CD4-positive, CD25-positive, alpha-beta regulatory T cell (primary cell): Measurements from ENCODE around the gene SNX20. TPM values are rescaled to one million over a fixed set of nuclear protein-coding genes. Genes with fewer than 3 reads are reported as not detected.

Experiments used
- ATAC-seq, 2 donors: fragments of 150-1000 bp; cut with Tn5 transposase; one replicate each; pipeline ENCODE4 v1.10.0; 2021; ENCODE audit warnings: low read depth in 2 of 2, moderate number of reproducible peaks in 2 of 2, moderate library complexity in 1 of 2
- DNase-seq, 3 donors: peaks; one replicate each; pipeline versions ENCODE4 v3.0.0 to v3.0.0-alpha.2; 2012 to 2022; ENCODE audit warnings: mixed read lengths in 1 of 3
- H3K27ac ChIP-seq: one replicate; pipeline ENCODE4 v1.7.0; 2013; ENCODE audit warnings: mild to moderate bottlenecking, low read length; ENCODE audit not compliant: insufficient read depth, poor library complexity, severe bottlenecking
- H3K27me3 ChIP-seq: one replicate; pipeline ENCODE4 v1.7.0; 2013; ENCODE audit warnings: low read length; ENCODE audit not compliant: control insufficient read depth, insufficient read depth
- H3K36me3 ChIP-seq: one replicate; pipeline ENCODE4 v1.7.0; 2013; ENCODE audit warnings: mild to moderate bottlenecking, low read length, moderate library complexity; ENCODE audit not compliant: control insufficient read depth, insufficient read depth
- H3K4me1 ChIP-seq: 2 replicates; pipeline ENCODE4 v1.7.0; 2013; ENCODE audit warnings: mild to moderate bottlenecking, low read length; ENCODE audit not compliant: insufficient read depth, control insufficient read depth, poor library complexity, severe bottlenecking
- H3K4me3 ChIP-seq: one replicate; pipeline ENCODE4 v1.7.0; 2013; ENCODE audit warnings: low read depth, mild to moderate bottlenecking, low read length, moderate library complexity
- H3K9me3 ChIP-seq, 2 experiments: 1 replicate in 1 of 2; 2 replicates in 1 of 2; pipeline ENCODE4 v1.7.0; 2013; ENCODE audit warnings: low read length in 2 of 2, mild to moderate bottlenecking in 1 of 2, moderate library complexity in 1 of 2; ENCODE audit not compliant: control insufficient read depth in 2 of 2
- H3K27ac Mint-ChIP-seq, 3 donors: one replicate each; pipeline ENCODE4 v1.8.0; 2020 to 2022; ENCODE audit warnings: mild to moderate bottlenecking in 3 of 3, mixed read lengths in 3 of 3, moderate library complexity in 2 of 3
- H3K27me3 Mint-ChIP-seq: one replicate; pipeline ENCODE4 v1.8.0; 2022; ENCODE audit warnings: mild to moderate bottlenecking, mixed read lengths
- H3K36me3 Mint-ChIP-seq: one replicate; pipeline ENCODE4 v1.8.0; 2020; ENCODE audit warnings: mixed read lengths
- H3K4me1 Mint-ChIP-seq, 4 donors: one replicate each; pipeline ENCODE4 v1.8.0; 2020 to 2022; ENCODE audit warnings: mixed read lengths in 4 of 4, mild to moderate bottlenecking in 1 of 4
- H3K4me3 Mint-ChIP-seq, 4 donors: one replicate each; pipeline ENCODE4 v1.8.0; 2020 to 2022; ENCODE audit warnings: mild to moderate bottlenecking in 4 of 4, mixed read lengths in 4 of 4, moderate library complexity in 3 of 4
- H3K9me3 Mint-ChIP-seq, 7 donors: one replicate each; pipeline ENCODE4 v1.8.0; 2020 to 2022; ENCODE audit warnings: mixed read lengths in 7 of 7, mild to moderate bottlenecking in 3 of 7, moderate library complexity in 2 of 7
- polyA plus RNA-seq, 4 donors: library from polyadenylated mRNA; unstranded; fragments of 300-500 nt; fragmentation: Illumina TruSeq; gene quantifications; one replicate each; pipeline ENCODE4 v1.2.3, GENCODE V29; 2021
- total RNA-seq: library from RNA; stranded (reverse); gene quantifications from one replicate; pipeline ENCODE4 v1.2.3, GENCODE V29; 2022

The SNX20 gene
- total and polyA plus RNA-seq, 5 donors from 2014 or later, result 69.2 to 173 (median 130) TPM

GRCh38 chr16:50711040-50711439 lies 29.9 kb upstream of the SNX20 start:
- H3K36me3 ChIP-seq, result peaks cover 5% of the 10 kb centered on the region
- Mint-ChIP-seq H3K36me3 (peaks cover 3% of the 10 kb centered on the region), H3K4me3 (no peak overlapping the region), H3K4me1 (peaks cover 6 to 39% (median 14%) of the 10 kb centered on the region in 4 donors), H3K27me3 (no peaks in the 10 kb centered on the region), H3K9me3 (no peaks in the 10 kb centered on the region), H3K27ac (no peak overlapping the region)
- no peaks in the 10 kb centered on the region for H3K27me3 ChIP-seq
- H3K4me1 ChIP-seq, result peaks cover 15% of the 10 kb centered on the region
- ATAC-seq, result no peak
- DNase-seq, result no peak
- no peaks in the 10 kb centered on the region for H3K9me3 ChIP-seq
- H3K27ac ChIP-seq, result no peak overlapping the region
- H3K4me3 ChIP-seq, result no peak overlapping the region

DNA sequence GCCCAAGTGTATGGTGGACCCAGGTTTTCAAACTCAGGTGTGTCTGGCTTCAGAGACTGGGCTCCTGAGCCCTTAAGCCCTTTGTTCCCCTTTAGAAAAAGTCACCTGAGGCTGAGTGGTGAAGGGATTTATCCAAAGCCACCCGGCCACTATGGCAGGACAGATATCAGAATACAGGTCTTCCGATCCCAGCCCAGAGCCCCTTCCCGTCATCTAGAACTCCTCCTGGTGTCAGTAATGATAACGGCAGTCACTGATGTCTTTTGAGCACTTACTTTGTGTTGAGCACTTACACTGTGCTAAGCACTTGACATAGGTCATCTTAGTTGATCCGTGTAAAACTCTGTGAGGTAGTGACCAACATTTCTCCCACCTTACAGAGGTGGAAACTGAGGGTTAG lies 28.9 kb upstream of the SNX20 start:
- H3K36me3 Mint-ChIP-seq, result peaks cover 9% of the 10 kb centered on the region
- peaks cover 9 to 43% (median 19%) of the 10 kb centered on the region in 4 donors for H3K4me1 Mint-ChIP-seq
- no peak overlapping the region for H3K4me3 Mint-ChIP-seq
- Histone ChIP-seq H3K9me3 (peaks cover 3% of the 10 kb centered on the region in 2 experiments), H3K4me3 (no peak overlapping the region), H3K27ac (no peak overlapping the region), H3K27me3 (no peaks in the 10 kb centered on the region), H3K36me3 (peaks cover 5% of the 10 kb centered on the region), H3K4me1 (peaks cover 15% of the 10 kb centered on the region)
- no peaks in the 10 kb centered on the region for H3K27me3 Mint-ChIP-seq
- peak overlapping the region in 1 of 3 donors; percentile 81 for H3K27ac Mint-ChIP-seq
- no peak for DNase-seq
- H3K9me3 Mint-ChIP-seq, result peaks cover 0 to 9% (median 3%) of the 10 kb centered on the region in 7 donors
- no peak for ATAC-seq

DNA sequence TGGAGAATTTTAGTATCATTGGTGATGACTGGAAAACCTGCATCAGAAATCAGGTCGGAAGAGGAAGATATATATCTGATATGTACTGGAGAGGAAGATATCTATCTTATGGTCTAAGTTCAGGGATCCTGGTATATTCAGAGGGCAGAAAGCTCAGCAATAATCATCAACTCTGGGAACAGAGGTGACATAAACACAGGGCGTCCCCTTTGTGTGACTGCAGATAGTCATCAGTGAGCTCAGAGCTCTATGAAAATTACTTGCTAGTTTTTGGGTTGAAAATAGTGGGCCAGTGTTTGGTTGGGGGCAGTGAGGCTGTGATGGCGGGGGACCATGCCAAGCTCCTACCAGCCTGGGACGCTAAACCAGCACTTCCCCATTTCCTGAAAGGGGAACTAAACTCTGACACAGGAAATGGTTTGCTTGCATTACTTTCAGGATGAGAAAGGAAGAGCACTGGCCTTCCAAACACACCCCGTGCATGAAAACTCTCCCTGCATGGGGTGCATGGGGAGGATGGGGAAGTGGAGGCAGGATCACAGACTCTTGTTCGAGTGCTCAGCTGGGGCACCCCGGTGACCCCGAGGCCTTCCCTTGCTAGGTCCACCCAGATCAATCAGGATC lies 28.1 kb upstream of the SNX20 start:
- ATAC-seq (peak in 1 of 2 donors; percentile 25), DNase-seq (no peak)
- Histone ChIP-seq H3K27ac (no peak overlapping the region), H3K27me3 (no peaks in the 10 kb centered on the region), H3K36me3 (peaks cover 5% of the 10 kb centered on the region), H3K4me3 (no peak overlapping the region), H3K9me3 (peaks cover 6 to 10% of the 10 kb centered on the region in 2 experiments), H3K4me1 (peaks cover 15% of the 10 kb centered on the region)
- peaks cover 0 to 17% (median 4%) of the 10 kb centered on the region in 7 donors for H3K9me3 Mint-ChIP-seq
- H3K36me3 Mint-ChIP-seq, result peaks cover 13% of the 10 kb centered on the region
- peak overlapping the region; percentile 49 to 67 (median 67) for H3K27ac Mint-ChIP-seq
- peaks cover 12 to 40% (median 19%) of the 10 kb centered on the region in 4 donors for H3K4me1 Mint-ChIP-seq
- H3K27me3 Mint-ChIP-seq, result no peaks in the 10 kb centered on the region
- H3K4me3 Mint-ChIP-seq, result peak overlapping the region in 2 of 4 donors; percentile 5 to 21

DNA sequence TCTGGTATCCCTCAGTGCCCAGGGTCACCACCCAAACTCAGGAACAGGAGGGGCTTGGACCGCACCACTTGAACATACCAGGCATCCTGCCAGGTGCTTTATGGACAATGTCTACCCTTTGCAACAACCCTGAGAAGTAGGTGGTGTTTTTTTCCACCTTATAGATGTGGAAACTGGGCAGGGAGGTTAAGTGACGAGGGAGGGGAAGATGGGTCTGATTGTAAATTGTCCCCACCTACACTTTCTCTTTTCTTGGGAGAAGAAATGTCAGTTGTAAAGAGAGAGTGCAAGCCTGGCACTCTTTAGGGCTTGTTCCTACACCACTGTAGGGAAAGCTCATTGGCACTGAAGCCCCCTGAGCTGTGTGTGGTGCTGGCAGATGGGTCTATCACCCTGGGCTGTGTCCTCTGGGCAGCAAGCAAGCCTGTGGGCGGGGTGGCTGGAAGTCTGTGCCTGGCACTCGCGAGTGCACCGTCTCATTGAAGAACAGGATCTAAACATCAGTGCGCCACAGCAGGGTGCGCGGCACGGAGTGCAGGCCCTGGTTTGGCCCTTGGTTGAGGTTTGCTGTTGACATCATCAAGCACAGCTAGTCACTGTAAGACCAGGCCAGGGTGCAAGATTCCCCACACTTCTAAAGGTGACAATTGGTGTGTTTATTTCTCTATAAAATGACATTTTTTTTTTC lies 27.4 kb upstream of the SNX20 start:
- Histone ChIP-seq H3K4me3 (no peak overlapping the region), H3K36me3 (peaks cover 5% of the 10 kb centered on the region), H3K4me1 (peaks cover 15% of the 10 kb centered on the region), H3K27ac (no peak overlapping the region), H3K9me3 (peaks cover 10 to 17% of the 10 kb centered on the region in 2 experiments), H3K27me3 (no peaks in the 10 kb centered on the region)
- H3K9me3 Mint-ChIP-seq, result peaks cover 1 to 23% (median 6%) of the 10 kb centered on the region in 7 donors
- H3K27me3 Mint-ChIP-seq, result no peaks in the 10 kb centered on the region
- ATAC-seq (peak; percentile 53 to 60), DNase-seq (no peak)
- H3K4me3 Mint-ChIP-seq, result peak overlapping the region in 2 of 4 donors; percentile 13 to 21
- H3K4me1 Mint-ChIP-seq, result peaks cover 15 to 43% (median 20%) of the 10 kb centered on the region in 4 donors
- H3K27ac Mint-ChIP-seq, result peak overlapping the region; percentile 49 to 67 (median 67)
- H3K36me3 Mint-ChIP-seq, result peaks cover 18% of the 10 kb centered on the region

DNA sequence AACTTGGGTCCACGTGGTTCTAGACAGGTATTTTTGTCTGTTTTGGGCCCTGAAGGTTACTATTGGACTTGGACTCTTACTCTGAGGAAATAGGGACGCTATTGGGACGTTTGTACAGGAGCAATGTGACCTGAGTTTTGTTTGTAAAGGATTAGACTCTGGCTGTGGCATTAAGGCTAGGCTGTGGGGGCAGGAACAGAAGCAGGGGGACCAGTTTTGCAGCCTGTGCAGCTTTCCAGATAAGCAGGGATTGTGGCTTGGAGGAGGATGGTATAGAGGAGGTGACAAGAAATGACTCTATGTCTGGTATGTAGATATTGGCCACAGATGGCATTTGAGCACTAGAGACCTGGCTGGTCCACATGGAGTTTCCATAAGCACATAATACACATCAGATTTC lies 25.1 kb upstream of the SNX20 start:
- Histone ChIP-seq H3K9me3 (peaks cover 10 to 17% of the 10 kb centered on the region in 2 experiments), H3K27ac (no peak overlapping the region), H3K4me3 (no peak overlapping the region), H3K36me3 (peaks cover 3% of the 10 kb centered on the region), H3K27me3 (no peaks in the 10 kb centered on the region), H3K4me1 (peaks cover 21% of the 10 kb centered on the region)
- DNase-seq (no peak), ATAC-seq (no peak)
- Mint-ChIP-seq H3K27ac (peak overlapping the region in 1 of 3 donors; percentile 39), H3K4me3 (no peak overlapping the region), H3K36me3 (peaks cover 18% of the 10 kb centered on the region), H3K27me3 (no peaks in the 10 kb centered on the region), H3K4me1 (peaks cover 26 to 49% (median 30%) of the 10 kb centered on the region in 4 donors), H3K9me3 (peaks cover 1 to 23% (median 7%) of the 10 kb centered on the region in 7 donors)

DNA sequence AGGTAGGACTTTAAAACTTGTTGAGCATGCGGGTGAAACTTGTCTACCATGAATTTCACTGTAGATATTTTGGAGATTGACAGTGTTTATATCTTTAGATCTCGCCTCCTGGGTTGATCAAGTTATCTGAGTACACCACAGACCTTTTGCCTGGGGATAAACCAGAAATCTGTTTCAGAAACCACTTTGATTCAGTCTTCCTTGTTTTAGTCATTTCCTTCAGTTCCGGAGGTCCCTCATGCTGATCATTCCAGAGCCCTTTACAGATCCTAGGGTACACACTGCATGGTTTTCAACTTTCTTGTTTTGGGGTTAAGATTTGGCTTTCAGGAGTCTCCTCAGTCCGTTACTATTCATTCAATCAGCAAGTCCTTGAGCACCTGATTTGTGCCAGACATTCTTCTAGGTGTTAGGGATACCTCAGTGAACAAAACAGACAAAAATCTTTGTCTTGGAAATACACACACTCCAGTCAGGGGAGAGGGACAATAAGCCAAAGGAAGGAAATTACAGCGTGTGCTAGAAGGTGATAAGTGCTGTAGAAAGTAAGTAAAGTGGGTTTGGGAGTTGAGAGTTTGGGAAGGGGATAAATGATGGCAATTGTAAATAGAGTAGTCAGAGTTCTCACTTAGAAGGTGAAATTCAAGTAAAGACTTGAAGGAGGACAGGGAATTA lies 24.5 kb upstream of the SNX20 start:
- Histone ChIP-seq H3K9me3 (peaks cover 10 to 17% of the 10 kb centered on the region in 2 experiments), H3K36me3 (no peaks in the 10 kb centered on the region), H3K27ac (no peak overlapping the region), H3K27me3 (no peaks in the 10 kb centered on the region), H3K4me1 (peaks cover 21% of the 10 kb centered on the region), H3K4me3 (no peak overlapping the region)
- no peak for ATAC-seq
- no peaks in the 10 kb centered on the region for H3K27me3 Mint-ChIP-seq
- H3K27ac Mint-ChIP-seq, result no peak overlapping the region
- peaks cover 1 to 23% (median 7%) of the 10 kb centered on the region in 7 donors for H3K9me3 Mint-ChIP-seq
- H3K4me1 Mint-ChIP-seq, result peaks cover 29 to 49% (median 34%) of the 10 kb centered on the region in 4 donors
- H3K4me3 Mint-ChIP-seq, result no peak overlapping the region
- DNase-seq, result no peak
- peaks cover 18% of the 10 kb centered on the region for H3K36me3 Mint-ChIP-seq

DNA sequence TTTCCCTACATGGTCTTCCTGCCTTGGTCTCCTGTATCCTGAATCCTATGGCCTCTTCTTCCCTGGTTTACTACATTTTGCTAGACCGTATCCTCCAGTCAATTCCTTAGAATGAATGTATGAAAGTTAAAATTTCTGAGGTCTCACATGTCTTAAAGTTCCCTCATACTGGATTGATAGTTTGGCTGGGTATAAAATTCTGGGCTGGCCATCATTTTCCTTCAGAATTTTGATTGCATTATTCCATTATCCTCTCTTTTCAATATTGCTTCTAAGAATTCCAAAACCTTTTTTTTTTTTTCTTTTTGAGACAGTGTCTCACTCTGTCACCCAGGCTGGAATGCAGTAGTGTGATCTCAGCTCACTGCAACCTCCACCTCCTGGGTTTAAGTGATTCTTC lies 23.1 kb upstream of the SNX20 start:
- Mint-ChIP-seq H3K4me1 (peaks cover 19 to 49% (median 41%) of the 10 kb centered on the region in 4 donors), H3K27ac (no peak overlapping the region), H3K4me3 (no peak overlapping the region), H3K27me3 (no peaks in the 10 kb centered on the region), H3K9me3 (peaks cover 1 to 23% (median 7%) of the 10 kb centered on the region in 7 donors), H3K36me3 (peaks cover 18% of the 10 kb centered on the region)
- no peaks in the 10 kb centered on the region for H3K36me3 ChIP-seq
- H3K27me3 ChIP-seq, result no peaks in the 10 kb centered on the region
- no peak overlapping the region for H3K27ac ChIP-seq
- DNase-seq, result no peak
- H3K9me3 ChIP-seq, result peaks cover 10 to 17% of the 10 kb centered on the region in 2 experiments
- peaks cover 27% of the 10 kb centered on the region for H3K4me1 ChIP-seq
- no peak for ATAC-seq
- no peak overlapping the region for H3K4me3 ChIP-seq
